Transverse colon (tissue), 4 donors: ENCODE measurements around the gene SRPX.

ENCODE experiments used
- CTCF ChIP-seq, 5 experiments: fragments of 200-600 bp in 3 of 5; fragments of 450-650 bp in 2 of 5; sonication (generic) in 3 of 5; IDR thresholded peaks; 1 replicate in 2 of 5; 2 replicates in 3 of 5; pipeline ENCODE4 v1.5.1; 2016 to 2017; ENCODE audit warnings: antibody characterized with exemption in 5 of 5, inconsistent platforms in 3 of 5, mild to moderate bottlenecking in 2 of 5, moderate library complexity in 1 of 5
- EP300 ChIP-seq: sonication (generic); formaldehyde crosslinking; IDR thresholded peaks from one replicate; pipeline ENCODE4 v1.6.1; 2017; ENCODE audit warnings: antibody characterized with exemption, low read depth
- POLR2AphosphoS5 ChIP-seq, 3 donors: sonication (generic); formaldehyde crosslinking; IDR thresholded peaks; one replicate each; pipeline ENCODE4 v1.6.1; 2016; ENCODE audit warnings: antibody characterized with exemption in 3 of 3

- TF ChIP-seq CTCF (IDR thresholded peaks at IDR 0.05) (no peak), EP300 (no peak), POLR2AphosphoS5 (IDR thresholded peaks at IDR 0.05) (no peak)
These were observed 47.3 kb upstream of the SRPX start for GRCh38 chrX:38268011-38268410.
